Gastroesophageal sphincter (tissue), 4 donors: ENCODE results near the gene TADA3. TPM values are rescaled to one million over a fixed set of nuclear protein-coding genes. Genes with fewer than 3 reads are reported as not detected.
A peak's percentile ranks its signal among the peaks of the same experiment; 100 is the strongest.

Experiments
- ATAC-seq: fragments of 150-250 bp; one replicate; pipeline ENCODE4 v1.9.1; 2016; ENCODE audit warnings: mild to moderate bottlenecking, moderate library complexity
- H3K27ac ChIP-seq, 4 donors: fragments of 200-600 bp; sonication (generic) in 3 of 4; 1 replicate in 3 of 4; 2 replicates in 1 of 4; pipeline ENCODE4 v1.5.1; 2016 to 2019
- H3K27me3 ChIP-seq: fragments of 200-600 bp; sonication (generic); one replicate; pipeline ENCODE4 v1.5.1; 2019
- H3K36me3 ChIP-seq, 2 donors: fragments of 200-600 bp; sonication (generic); one replicate each; pipeline ENCODE4 v1.5.1; 2019; ENCODE audit warnings: control low read depth in 1 of 2
- H3K4me1 ChIP-seq, 3 donors: fragments of 200-600 bp; sonication (generic); 1 replicate in 2 of 3; 2 replicates in 1 of 3; pipeline ENCODE4 v1.5.1; 2016 to 2019; ENCODE audit warnings: control low read depth in 2 of 3
- H3K4me3 ChIP-seq, 2 donors: fragments of 200-600 bp; sonication (generic); one replicate each; pipeline ENCODE4 v1.5.1; 2019; ENCODE audit warnings: mild to moderate bottlenecking in 1 of 2, moderate library complexity in 1 of 2
- H3K9me3 ChIP-seq, 3 donors: fragments of 200-600 bp; sonication (generic); one replicate each; pipeline ENCODE4 v1.5.1; 2017 to 2019; ENCODE audit warnings: control low read depth in 2 of 3
- CTCF ChIP-seq, 4 experiments: fragments of 200-600 bp in 2 of 4; fragments of 450-650 bp in 2 of 4; sonication (generic) in 1 of 4; IDR thresholded peaks; one replicate each; pipeline ENCODE4 v1.5.1; 2017 to 2019; ENCODE audit warnings: antibody characterized with exemption in 4 of 4, mild to moderate bottlenecking in 2 of 4, moderate library complexity in 2 of 4
- EP300 ChIP-seq: sonication (generic); formaldehyde crosslinking; IDR thresholded peaks from one replicate; pipeline ENCODE4 v1.6.1; 2017; ENCODE audit warnings: antibody characterized with exemption, mild to moderate bottlenecking
- POLR2A ChIP-seq, 2 donors: fragments of 450-650 bp; IDR thresholded peaks; one replicate each; pipeline ENCODE4 v1.6.1; 2017; ENCODE audit warnings: antibody characterized with exemption in 2 of 2, mild to moderate bottlenecking in 2 of 2, moderate library complexity in 1 of 2
- POLR2AphosphoS5 ChIP-seq: sonication (generic); formaldehyde crosslinking; IDR thresholded peaks from one replicate; pipeline ENCODE4 v1.6.1; 2017; ENCODE audit warnings: antibody characterized with exemption
- WGBS, 2 donors: methylation state at CpG; one replicate each; pipeline ENCODE4 v1.1.5; 2018; ENCODE audit warnings: low coverage in 1 of 2; 5-methylcytosine and 5-hydroxymethylcytosine counted together
- total RNA-seq, 4 donors: library from RNA; depleted of rRNA; stranded (reverse); fragments of >200 nt; gene quantifications; one replicate each; pipeline ENCODE4 v1.1.0, GENCODE V29; 2016

The TADA3 gene
- total RNA-seq = 10 to 100 TPM; 54.6 to 82.2 (median 66.0) TPM

GRCh38 chr3:9792405-9793160, at the start of gene TADA3, which contains the start of gene ARPC4:
Gene TADA3, minus strand, starts transcription at chr3:9792473. Its CDS starts 1,007 bp downstream, at chr3:9791466.
Gene ARPC4, plus strand, starts transcription at chr3:9793082. Its CDS starts 40 bp downstream, at chr3:9793122.
- no peaks in the 10 kb centered on the region for H3K9me3 ChIP-seq
- H3K4me1 ChIP-seq = peaks cover 0 to 64% (median 18%) of the 10 kb centered on the region in 3 donors
- H3K4me3 ChIP-seq = peak within 1 kb of the TSS; percentile 90 to 93
- WGBS, 2 donors = 0% methylated on average over 20 of the region's 65 CpGs; no CpG with 5 or more reads in 1 of the 2 donors
- peaks cover 0 to 59% of the 10 kb centered on the region in 2 donors for H3K36me3 ChIP-seq
- H3K27me3 ChIP-seq = no peaks in the 10 kb centered on the region
- H3K27ac ChIP-seq = peak within 1 kb of the TSS; percentile 93 to 98 (median 96)
- TF ChIP-seq CTCF (IDR thresholded peaks at IDR 0.05) (peak in 3 of 4 experiments; percentile 24 to 45 (median 40)), POLR2AphosphoS5 (peak; percentile 77), EP300 (no peak), POLR2A (IDR thresholded peaks at IDR 0.05) (peak; percentile 32 to 57)
- ATAC-seq = peak; percentile 96

GRCh38 chr3:9841015-9841414, 48.7 kb upstream of the TADA3 start:
- no peak for ATAC-seq
- Histone ChIP-seq H3K27ac (no peak overlapping the region), H3K4me3 (no peak overlapping the region), H3K27me3 (no peaks in the 10 kb centered on the region), H3K4me1 (peaks cover 0 to 25% (median 0%) of the 10 kb centered on the region in 3 donors), H3K36me3 (peaks cover 0 to 56% of the 10 kb centered on the region in 2 donors), H3K9me3 (no peaks in the 10 kb centered on the region)
- WGBS, 2 donors = 76 to 77% methylated on average over 6 to 8 of the region's 8 CpGs
- TF ChIP-seq EP300 (no peak), POLR2A (IDR thresholded peaks at IDR 0.05) (no peak), CTCF (IDR thresholded peaks at IDR 0.05) (no peak), POLR2AphosphoS5 (no peak)

- H3K9me3 ChIP-seq = no peaks in the 10 kb centered on the region
- ATAC-seq = no peak
- H3K4me3 ChIP-seq = no peak overlapping the region
- TF ChIP-seq POLR2A (IDR thresholded peaks at IDR 0.05) (no peak), POLR2AphosphoS5 (no peak), EP300 (no peak), CTCF (IDR thresholded peaks at IDR 0.05) (no peak)
- 75% methylated on average over 2 of the region's 4 CpGs; no CpG with 5 or more reads in 1 of the 2 donors for WGBS, 2 donors
- no peak overlapping the region for H3K27ac ChIP-seq
- H3K36me3 ChIP-seq = peaks cover 0 to 78% of the 10 kb centered on the region in 2 donors
- peaks cover 0 to 18% (median 0%) of the 10 kb centered on the region in 3 donors for H3K4me1 ChIP-seq
- no peaks in the 10 kb centered on the region for H3K27me3 ChIP-seq
These were observed 46.6 kb upstream of the TADA3 start for GRCh38 chr3:9838856-9839255.

DNA sequence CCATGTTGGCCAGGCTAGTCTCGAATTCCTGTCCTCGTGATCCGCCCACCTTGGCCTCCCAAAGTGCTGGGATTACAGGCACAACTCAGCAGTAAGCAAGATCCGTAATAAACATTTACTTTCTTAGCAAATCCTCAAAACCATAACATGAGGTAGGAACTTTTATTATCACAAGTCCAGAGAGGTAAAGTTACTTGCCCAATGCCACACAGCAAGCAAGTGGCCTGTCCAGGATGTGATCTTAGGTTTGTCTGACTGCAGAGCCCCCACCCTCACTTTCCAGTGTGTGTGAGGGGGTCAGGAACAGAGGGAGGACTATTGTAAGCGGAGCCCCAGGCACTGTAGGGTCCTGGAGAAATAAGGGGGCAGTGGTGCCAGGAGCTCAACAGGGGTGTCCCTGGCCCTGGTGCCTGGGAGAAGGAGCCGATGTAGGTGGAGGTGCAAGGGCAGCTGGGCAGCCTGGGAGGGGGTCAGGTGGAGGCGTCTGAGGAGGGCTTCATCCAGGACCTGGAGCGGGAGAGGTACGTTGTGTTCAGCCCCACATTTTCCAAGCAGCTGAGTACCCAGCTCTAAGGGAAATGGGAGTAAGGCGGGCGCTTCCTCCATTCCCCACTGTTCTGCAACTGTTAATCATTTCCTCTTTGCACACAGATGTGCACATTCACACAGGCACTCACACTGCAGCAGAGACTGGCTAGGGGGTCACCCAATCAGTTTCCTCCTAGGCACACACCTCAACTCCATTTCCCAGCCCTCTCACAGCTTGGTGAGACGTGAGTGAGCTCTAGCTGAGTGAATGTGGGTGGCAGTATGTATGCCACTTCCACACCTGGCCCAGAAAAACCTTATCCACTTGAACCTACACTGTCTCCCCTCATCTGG, 45.7 kb upstream of the TADA3 start:
- TF ChIP-seq POLR2AphosphoS5 = no peak
- TF ChIP-seq EP300 = no peak
- TF ChIP-seq POLR2A (IDR thresholded peaks at IDR 0.05) = no peak
- no peak for TF ChIP-seq CTCF (IDR thresholded peaks at IDR 0.05)
- Histone ChIP-seq H3K4me3 (no peak overlapping the region), H3K9me3 (no peaks in the 10 kb centered on the region), H3K27ac (no peak overlapping the region), H3K36me3 (peaks cover 0 to 87% of the 10 kb centered on the region in 2 donors), H3K27me3 (no peaks in the 10 kb centered on the region), H3K4me1 (peaks cover 0 to 13% (median 0%) of the 10 kb centered on the region in 3 donors)
- ATAC-seq = no peak
- WGBS, 2 donors = 54 to 82% methylated on average over 6 of the region's 12 CpGs
